Measurements from ENCODE around the gene MAPK1IP1L. TPM values are rescaled to one million over a fixed set of nuclear protein-coding genes. Genes with fewer than 3 reads are reported as not detected.
"Not testable (repeated sequence)": the region's sequence is repeated elsewhere in the genome, so short reads cannot be mapped to it uniquely, and the experiment has no call there.

MAPK1IP1L gene
- total RNA-seq, result 100 to 1,000 TPM; 139 to 148 (median 141) TPM

DNA sequence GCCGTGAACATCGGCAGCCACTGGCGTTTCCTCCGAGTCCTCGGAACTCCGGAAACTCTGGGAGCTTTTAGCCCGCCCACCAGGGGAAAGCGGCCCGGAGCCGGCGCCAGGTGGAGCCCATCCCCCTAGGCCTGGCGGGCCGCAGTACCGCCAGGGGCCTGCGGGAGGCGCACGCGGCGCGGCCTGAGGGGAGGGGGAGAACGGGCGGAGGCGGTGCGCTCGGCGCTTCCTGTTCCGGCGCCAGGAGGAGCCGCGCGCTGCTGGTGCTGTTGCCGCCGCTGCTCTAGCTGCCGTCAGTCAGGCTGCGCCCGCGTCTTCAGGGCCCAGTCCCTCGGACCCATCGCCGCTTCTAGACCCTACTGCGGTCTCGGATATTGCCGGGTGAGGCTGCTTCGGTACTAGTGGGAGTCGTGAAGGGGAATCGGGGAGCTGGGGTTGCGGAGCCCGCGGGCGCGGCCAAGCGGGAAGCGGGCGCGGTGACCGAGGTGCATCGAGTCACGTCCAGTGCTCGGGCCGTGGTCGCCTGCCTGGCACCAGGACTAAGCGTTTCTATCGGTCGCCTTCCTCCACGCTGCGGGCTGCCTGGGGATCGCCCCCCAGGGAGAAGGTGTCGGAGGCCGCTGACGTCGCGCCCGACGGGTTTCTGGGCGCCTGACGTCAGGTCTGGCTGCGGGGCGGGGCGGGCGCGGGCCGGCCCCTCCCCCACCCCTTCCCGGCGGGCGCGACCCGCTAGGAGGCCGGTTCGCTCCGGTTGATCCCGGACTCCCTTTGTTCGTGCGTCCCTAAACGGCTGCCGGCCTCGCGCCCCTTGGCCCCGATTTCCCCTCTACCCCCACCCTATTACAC, at the start of gene MAPK1IP1L:
TSS of gene MAPK1IP1L (plus strand) at position 225 of the 846 bp plus-strand sequence. CDS start 10,037 bp downstream, outside the sequence.
- no peaks in the 10 kb centered on the region for H3K9me3 Mint-ChIP-seq
- H3K27me3 Mint-ChIP-seq (ENCODE audit: low read depth), result no peaks in the 10 kb centered on the region
- peak within 1 kb of the TSS; percentile 92 for H3K4me3 Mint-ChIP-seq
- DNase-seq (peak; percentile 89), ATAC-seq (peak; percentile 94)
- peaks cover 45% of the 10 kb centered on the region for H3K4me1 Mint-ChIP-seq (ENCODE audit: low read depth)
- H3K36me3 Mint-ChIP-seq (ENCODE audit: insufficient read depth), result peaks cover 14% of the 10 kb centered on the region

DNA sequence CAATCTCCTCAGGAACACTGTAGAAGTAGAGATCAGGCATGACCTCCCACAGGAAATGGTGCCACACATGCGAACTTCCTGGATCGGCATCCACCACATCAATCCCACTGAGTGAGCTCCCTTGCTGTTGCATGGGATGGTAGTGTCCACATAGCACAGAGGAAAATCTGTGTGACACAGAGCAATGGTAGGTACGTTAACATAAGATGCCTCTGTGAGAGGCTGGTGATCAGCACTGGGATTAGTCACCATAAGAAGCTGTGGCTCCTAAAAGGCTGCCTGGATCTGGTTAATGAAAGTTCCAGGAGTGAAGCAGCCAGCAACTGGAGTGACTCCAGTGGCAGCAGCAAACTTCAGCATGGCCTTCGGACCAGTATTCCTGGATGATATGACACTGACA, 46.4 kb upstream of the MAPK1IP1L start:
- ATAC-seq (no peak), DNase-seq (no peak)
- H3K9me3 Mint-ChIP-seq, result no peaks in the 10 kb centered on the region
- H3K4me3 Mint-ChIP-seq, result no peak overlapping the region
- H3K4me1 Mint-ChIP-seq (ENCODE audit: low read depth), result peaks cover 2% of the 10 kb centered on the region
- peaks cover 20% of the 10 kb centered on the region for H3K36me3 Mint-ChIP-seq (ENCODE audit: insufficient read depth)
- no peaks in the 10 kb centered on the region for H3K27me3 Mint-ChIP-seq (ENCODE audit: low read depth)

DNA sequence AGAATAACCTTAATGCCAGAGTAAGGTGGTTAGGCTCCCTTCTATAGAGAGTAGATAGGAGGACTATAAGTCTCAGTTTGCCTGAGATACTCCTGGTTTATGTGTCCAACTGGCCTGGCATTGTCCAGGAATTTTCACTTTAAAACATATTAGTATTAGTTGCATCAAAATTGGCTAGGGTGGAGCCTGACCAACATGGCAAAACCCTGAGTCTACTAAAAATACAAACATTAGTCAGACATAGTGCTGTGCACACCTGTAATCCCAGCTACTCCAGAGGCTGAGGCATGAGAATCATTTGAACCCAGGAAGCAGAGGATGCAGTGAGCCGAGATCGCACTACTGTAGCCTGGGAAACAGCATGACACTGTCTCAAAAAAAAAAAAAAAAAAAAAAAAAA, 36.4 kb upstream of the MAPK1IP1L start:
- H3K4me1 Mint-ChIP-seq (ENCODE audit: low read depth), result peaks cover 1% of the 10 kb centered on the region
- no peak overlapping the region for H3K4me3 Mint-ChIP-seq
- H3K36me3 Mint-ChIP-seq (ENCODE audit: insufficient read depth), result peaks cover 20% of the 10 kb centered on the region
- H3K9me3 Mint-ChIP-seq, result no peaks in the 10 kb centered on the region
- DNase-seq, result no peak
- ATAC-seq, result no peak
- no peaks in the 10 kb centered on the region for H3K27me3 Mint-ChIP-seq (ENCODE audit: low read depth)

DNA sequence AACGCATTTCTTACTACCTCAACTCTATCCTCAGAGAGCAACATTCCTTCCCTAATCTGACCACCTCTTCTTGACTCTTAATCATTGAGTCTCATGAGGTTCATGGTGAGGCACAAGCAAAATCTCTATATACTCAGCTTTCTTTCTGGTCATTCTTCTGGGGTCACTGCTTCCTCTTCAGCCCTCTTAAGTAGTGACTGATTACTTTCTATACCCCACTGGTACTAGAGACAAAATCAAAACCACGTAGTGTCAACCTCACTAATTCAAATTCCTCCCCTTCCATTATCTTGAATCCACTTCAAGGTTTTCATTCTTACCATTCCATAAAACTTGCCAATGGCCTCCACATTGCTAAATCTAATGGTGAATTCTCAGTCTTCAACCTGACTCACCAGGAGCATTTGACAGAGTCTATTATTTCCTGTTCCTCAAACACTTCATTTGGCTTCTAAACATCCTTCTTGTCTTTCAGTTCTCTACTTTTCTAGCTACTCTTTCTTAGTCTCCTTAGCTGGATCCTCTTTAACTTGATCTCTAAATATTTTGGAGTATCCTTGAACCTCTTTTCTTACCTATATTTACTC, 31.4 kb upstream of the MAPK1IP1L start:
- no peaks in the 10 kb centered on the region for H3K27me3 Mint-ChIP-seq (ENCODE audit: low read depth)
- no peak overlapping the region for H3K4me3 Mint-ChIP-seq
- DNase-seq (no peak), ATAC-seq (no peak)
- no peaks in the 10 kb centered on the region for H3K9me3 Mint-ChIP-seq
- peaks cover 9% of the 10 kb centered on the region for H3K4me1 Mint-ChIP-seq (ENCODE audit: low read depth)
- peaks cover 8% of the 10 kb centered on the region for H3K36me3 Mint-ChIP-seq (ENCODE audit: insufficient read depth)

DNA sequence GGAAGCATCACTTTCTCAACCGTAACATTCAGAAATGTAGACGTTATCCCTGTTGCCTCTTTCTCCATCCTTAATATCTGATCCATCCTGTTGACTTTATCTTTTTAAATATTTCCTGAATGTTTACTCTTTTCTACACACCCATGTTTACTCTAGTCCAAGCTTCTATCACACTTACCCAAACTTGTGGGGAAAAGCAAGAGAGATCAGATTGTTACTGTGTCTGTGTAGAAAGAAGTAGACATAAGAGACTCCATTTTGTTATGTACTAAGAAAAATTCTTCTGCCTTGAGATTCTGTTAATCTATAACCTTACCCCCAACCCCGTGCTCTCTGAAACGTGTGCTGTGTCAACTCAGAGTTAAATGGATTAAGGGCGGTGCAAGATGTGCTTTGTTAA, 27.1 kb upstream of the MAPK1IP1L start:
- not testable (repeated sequence) for H3K36me3 Mint-ChIP-seq (ENCODE audit: insufficient read depth); ATAC-seq; H3K9me3 Mint-ChIP-seq; H3K4me3 Mint-ChIP-seq; DNase-seq; H3K27me3 Mint-ChIP-seq (ENCODE audit: low read depth)
- H3K4me1 Mint-ChIP-seq (ENCODE audit: low read depth), result peaks cover 36% of the 10 kb centered on the region

DNA sequence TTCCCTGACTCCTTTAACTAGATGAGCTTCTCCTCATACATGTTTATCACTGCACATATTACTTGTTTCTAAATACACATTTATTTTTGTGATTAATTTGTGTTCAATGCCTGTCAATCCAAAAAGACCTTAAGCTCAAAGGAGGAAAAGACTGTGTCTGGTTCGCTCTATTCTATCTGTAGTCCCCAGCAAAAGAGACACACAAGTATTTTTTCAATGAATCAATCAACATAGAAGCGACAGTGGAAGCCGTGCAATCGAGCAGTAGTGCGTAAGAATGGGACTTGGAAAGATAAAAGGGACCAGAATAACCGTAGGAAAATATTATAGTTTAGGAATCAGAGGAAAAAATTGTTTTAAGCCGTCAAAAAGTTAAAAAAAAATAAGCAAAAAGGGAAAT, 25.5 kb upstream of the MAPK1IP1L start:
- H3K27me3 Mint-ChIP-seq (ENCODE audit: low read depth), result no peaks in the 10 kb centered on the region
- peak overlapping the region; percentile 95 for H3K4me3 Mint-ChIP-seq
- no peak for ATAC-seq
- H3K36me3 Mint-ChIP-seq (ENCODE audit: insufficient read depth), result peaks cover 7% of the 10 kb centered on the region
- no peak for DNase-seq
- no peaks in the 10 kb centered on the region for H3K9me3 Mint-ChIP-seq
- peaks cover 43% of the 10 kb centered on the region for H3K4me1 Mint-ChIP-seq (ENCODE audit: low read depth)

DNA sequence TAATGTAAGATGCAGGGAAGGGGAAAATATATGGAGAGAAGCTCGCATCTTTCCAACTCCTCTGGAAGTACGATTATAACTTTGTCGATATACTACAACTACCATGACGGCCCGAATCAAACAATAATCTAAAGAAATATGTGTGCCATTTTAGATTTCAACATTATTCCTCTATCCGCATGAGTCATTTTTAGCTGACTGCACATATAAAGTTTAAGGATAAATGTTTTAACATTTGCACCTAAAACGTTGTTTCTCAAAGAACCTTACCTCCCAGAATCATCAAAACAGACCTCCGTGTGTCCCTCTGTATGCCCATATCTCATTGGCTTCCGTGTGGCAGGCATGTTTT, 25.0 kb upstream of the MAPK1IP1L start:
- H3K36me3 Mint-ChIP-seq (ENCODE audit: insufficient read depth), result peaks cover 7% of the 10 kb centered on the region
- no peaks in the 10 kb centered on the region for H3K27me3 Mint-ChIP-seq (ENCODE audit: low read depth)
- DNase-seq (no peak), ATAC-seq (no peak)
- peak overlapping the region; percentile 95 for H3K4me3 Mint-ChIP-seq
- peaks cover 44% of the 10 kb centered on the region for H3K4me1 Mint-ChIP-seq (ENCODE audit: low read depth)
- H3K9me3 Mint-ChIP-seq, result no peaks in the 10 kb centered on the region

DNA sequence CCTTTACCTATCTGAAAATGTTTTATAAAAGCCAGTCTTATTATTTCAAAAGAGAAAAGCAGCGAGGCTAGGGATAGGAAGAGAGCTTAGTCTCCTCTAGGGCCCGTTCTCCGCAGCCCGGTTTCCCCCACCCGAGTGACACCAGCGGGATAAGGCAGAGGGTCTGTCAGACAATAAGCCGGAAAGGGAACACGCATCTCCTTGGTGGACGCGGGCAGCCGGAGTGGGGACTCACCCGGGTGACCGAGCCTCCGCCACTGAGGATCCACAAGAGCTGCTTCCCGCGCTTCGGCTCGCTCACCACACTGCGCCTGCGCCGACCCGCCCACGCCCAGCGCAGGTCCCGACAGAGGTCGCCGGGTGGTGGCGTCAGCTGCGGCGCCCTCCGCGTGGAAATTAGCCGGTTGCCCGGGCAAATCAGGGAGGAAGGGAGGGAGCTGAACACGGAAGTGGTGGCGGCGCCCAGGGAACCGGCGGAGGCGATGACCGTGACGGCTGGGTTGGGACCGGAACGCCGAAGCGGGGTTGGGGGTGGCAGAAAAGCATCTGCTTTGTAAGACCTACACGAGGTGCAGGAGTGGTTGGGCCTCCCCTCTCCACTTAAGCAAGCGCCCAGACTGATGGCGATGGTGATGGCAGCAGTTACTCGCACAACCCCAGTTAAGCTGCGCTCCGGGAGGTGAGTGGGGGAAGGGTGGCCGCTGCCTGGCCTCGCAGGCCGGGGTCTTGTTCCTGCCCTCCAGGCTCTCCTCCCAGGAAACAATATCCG, 24.5 kb upstream of the MAPK1IP1L start, which contains the start of the genes SOCS4 and WDHD1:
TSS of gene SOCS4 (plus strand) at position 444 of the 769 bp plus-strand sequence. CDS start 15,806 bp downstream, outside the sequence.
TSS of gene WDHD1 (minus strand) at position 307 of the 769 bp plus-strand sequence. CDS start 312 bp downstream, outside the sequence.
- peaks cover 6% of the 10 kb centered on the region for H3K36me3 Mint-ChIP-seq (ENCODE audit: insufficient read depth)
- H3K4me3 Mint-ChIP-seq, result peak within 1 kb of the TSS; percentile 95
- DNase-seq (peak; percentile 96), ATAC-seq (peak; percentile 95 to 96)
- H3K9me3 Mint-ChIP-seq, result no peaks in the 10 kb centered on the region
- H3K4me1 Mint-ChIP-seq (ENCODE audit: low read depth), result peaks cover 43% of the 10 kb centered on the region
- no peaks in the 10 kb centered on the region for H3K27me3 Mint-ChIP-seq (ENCODE audit: low read depth)

DNA sequence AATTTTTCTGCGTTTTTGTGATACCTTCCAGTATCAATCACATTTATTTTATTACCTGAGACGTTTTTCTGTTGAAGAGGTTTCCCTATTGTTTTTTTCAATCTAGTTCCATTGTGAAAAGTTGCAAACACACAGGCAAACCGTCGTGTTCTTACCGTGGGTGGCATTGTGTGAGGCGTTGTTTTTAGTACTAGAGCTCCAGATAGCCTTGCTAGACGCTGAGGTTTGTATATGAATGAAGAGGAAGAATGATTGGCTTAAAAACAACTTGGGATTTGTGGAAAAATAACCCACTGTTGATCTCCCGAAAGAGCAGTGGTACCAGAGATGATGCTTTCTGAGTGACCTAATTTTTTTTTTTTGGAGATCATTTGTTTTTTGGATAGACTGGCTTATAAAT, 23.4 kb upstream of the MAPK1IP1L start:
- peaks cover 7% of the 10 kb centered on the region for H3K36me3 Mint-ChIP-seq (ENCODE audit: insufficient read depth)
- H3K27me3 Mint-ChIP-seq (ENCODE audit: low read depth), result no peaks in the 10 kb centered on the region
- H3K4me3 Mint-ChIP-seq, result peak overlapping the region; percentile 95
- DNase-seq (no peak), ATAC-seq (no peak)
- no peaks in the 10 kb centered on the region for H3K9me3 Mint-ChIP-seq
- peaks cover 43% of the 10 kb centered on the region for H3K4me1 Mint-ChIP-seq (ENCODE audit: low read depth)

DNA sequence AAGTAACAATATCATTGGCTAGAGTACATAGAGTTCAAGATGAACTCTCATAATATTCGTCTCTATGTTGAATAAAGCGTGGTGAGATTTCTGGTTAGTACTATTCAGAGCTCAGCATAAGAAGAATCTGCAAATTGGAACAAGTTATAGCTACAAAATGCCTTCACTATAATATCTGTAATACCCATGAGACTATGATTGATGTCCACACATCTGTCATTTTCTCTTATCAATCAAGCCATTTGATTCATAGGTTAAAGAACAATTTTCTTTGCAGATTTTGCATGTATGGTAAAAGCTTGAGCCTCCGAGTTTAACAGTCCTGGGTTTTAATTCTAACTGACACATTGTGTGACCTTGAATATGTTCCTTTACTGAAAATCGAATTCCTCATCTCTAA, 23.0 kb upstream of the MAPK1IP1L start:
- ATAC-seq (no peak), DNase-seq (no peak)
- Mint-ChIP-seq H3K9me3 (no peaks in the 10 kb centered on the region), H3K27me3 (ENCODE audit: low read depth) (no peaks in the 10 kb centered on the region), H3K4me1 (ENCODE audit: low read depth) (peaks cover 43% of the 10 kb centered on the region), H3K4me3 (peak overlapping the region; percentile 95), H3K36me3 (ENCODE audit: insufficient read depth) (peaks cover 8% of the 10 kb centered on the region)

DNA sequence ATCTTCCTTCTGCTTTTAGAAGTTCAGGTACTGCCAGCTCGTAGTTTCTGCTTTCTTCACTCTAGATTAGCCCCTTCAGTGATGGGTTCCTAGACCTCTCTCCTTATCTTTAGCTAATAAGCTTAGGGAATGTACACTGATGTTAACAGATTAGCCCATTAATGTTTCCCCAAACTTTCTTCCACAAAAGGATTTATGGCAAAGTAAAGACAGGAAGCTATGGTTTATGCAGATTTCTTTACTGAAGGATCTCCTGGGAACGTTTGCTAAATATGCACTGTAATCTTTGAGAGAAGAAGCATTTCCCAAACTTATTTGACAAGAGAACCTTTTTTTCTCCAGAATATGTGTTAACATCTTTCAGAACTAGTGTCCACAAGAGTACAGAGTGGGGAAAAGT, 20.3 kb upstream of the MAPK1IP1L start:
- H3K36me3 Mint-ChIP-seq (ENCODE audit: insufficient read depth), result peaks cover 12% of the 10 kb centered on the region
- ATAC-seq (no peak), DNase-seq (no peak)
- no peaks in the 10 kb centered on the region for H3K9me3 Mint-ChIP-seq
- H3K4me1 Mint-ChIP-seq (ENCODE audit: low read depth), result peaks cover 34% of the 10 kb centered on the region
- no peak overlapping the region for H3K4me3 Mint-ChIP-seq
- H3K27me3 Mint-ChIP-seq (ENCODE audit: low read depth), result no peaks in the 10 kb centered on the region

DNA sequence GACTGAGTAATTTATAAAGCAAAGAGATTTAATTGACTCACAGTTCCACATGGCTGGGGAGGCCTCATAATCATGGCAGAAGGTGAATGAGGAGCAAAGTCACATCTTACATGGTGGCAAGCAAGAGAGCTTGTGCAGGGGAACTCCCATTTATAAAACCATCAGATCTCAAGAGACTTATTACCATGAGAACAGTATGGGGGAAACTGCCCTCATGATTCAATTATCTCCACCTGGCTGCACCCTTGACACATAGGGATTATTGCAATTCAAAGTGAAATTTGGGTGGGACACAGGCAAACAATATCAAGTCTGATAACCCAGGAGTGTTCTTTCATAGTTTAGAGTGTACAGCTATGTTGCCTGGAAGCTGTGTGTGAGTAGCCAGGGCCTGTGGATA, 13.5 kb upstream of the MAPK1IP1L start:
- H3K4me1 Mint-ChIP-seq (ENCODE audit: low read depth); H3K4me3 Mint-ChIP-seq; DNase-seq; H3K27me3 Mint-ChIP-seq (ENCODE audit: low read depth); H3K9me3 Mint-ChIP-seq: not testable (repeated sequence)
- ATAC-seq, result peak in 1 of 2 donors; percentile 10
- H3K36me3 Mint-ChIP-seq (ENCODE audit: insufficient read depth), result peaks cover 33% of the 10 kb centered on the region

DNA sequence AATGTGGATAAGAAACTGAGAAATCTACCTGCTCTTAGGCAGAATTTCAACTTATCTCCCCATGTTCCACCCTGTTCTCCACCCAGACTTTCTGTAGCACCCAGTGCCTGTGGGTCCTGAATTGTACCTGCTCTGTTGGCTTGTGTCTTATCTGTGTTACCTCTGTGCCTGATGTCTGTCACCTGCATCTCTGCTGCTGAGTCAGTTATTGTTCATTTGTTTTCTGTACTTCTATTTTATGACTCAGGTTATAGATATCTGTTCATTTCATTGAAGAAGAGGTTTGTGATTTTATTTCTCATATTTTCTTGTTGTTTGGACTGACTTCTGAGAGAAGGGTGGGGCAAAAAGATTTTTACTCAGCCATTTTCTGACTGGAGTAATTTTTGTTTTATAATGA, 12.7 kb upstream of the MAPK1IP1L start:
- Mint-ChIP-seq H3K9me3 (no peaks in the 10 kb centered on the region), H3K36me3 (ENCODE audit: insufficient read depth) (peaks cover 39% of the 10 kb centered on the region), H3K27me3 (ENCODE audit: low read depth) (no peaks in the 10 kb centered on the region), H3K4me3 (no peak overlapping the region), H3K4me1 (ENCODE audit: low read depth) (peaks cover 6% of the 10 kb centered on the region)
- DNase-seq, result no peak
- ATAC-seq, result peak; percentile 25 to 43

DNA sequence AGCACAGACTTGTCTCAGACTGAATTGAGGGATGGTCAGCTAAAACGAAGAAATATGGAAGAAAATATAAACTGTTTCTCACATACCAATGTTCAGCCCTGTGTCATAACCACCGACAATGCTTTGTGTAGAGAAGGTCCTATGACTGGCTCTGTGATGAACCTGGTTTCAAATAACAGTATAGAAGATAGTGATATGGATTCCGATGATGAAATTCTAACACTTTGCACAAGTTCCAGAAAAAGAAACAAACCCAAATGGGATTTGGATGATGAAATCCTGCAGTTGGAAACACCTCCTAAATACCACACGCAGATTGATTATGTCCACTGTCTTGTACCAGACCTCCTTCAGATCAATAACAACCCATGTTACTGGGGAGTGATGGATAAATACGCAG, 7.9 kb upstream of the MAPK1IP1L start:
- DNase-seq (no peak), ATAC-seq (no peak)
- no peaks in the 10 kb centered on the region for H3K9me3 Mint-ChIP-seq
- H3K36me3 Mint-ChIP-seq (ENCODE audit: insufficient read depth), result peaks cover 24% of the 10 kb centered on the region
- peaks cover 13% of the 10 kb centered on the region for H3K4me1 Mint-ChIP-seq (ENCODE audit: low read depth)
- H3K27me3 Mint-ChIP-seq (ENCODE audit: low read depth), result no peaks in the 10 kb centered on the region
- H3K4me3 Mint-ChIP-seq, result no peak overlapping the region

Measured in activated T-cell treated with anti-CD3 and anti-CD28 coated beads, Interleukin-2, amount 50 U/mL, for 4 hours (primary cell).